K562 (cell line): Measurements from ENCODE around the gene RERE. TPM values are rescaled to one million over a fixed set of nuclear protein-coding genes. Genes with fewer than 3 reads are reported as not detected.

Experiments used
- ATAC-seq: fragments of 200-7000 bp; cut with Tn5 transposase; 3 replicates; pipeline ENCODE4 v1.9.1; 2020; ENCODE audit warnings: moderate library complexity
- BruUV-seq: library from RNA; stranded (reverse); fragments of 400-500 nt; replicated peaks from 2 replicates; lab custom pipeline; 2021; lab: Mats Ljungman, UMichigan
- CTCF ChIA-PET: fragments of 300-600 bp; formaldehyde crosslinking; extraction: SDS; loops from one replicate; lab custom pipeline; 2021; ENCODE audit warnings: low intra/inter-chr PET ratio; lab: Yijun Ruan, JAX
- POLR2A ChIA-PET: fragments of 300-600, 350-650 bp; sonication (Branson Sonifier 250); formaldehyde crosslinking; extraction: SDS; loops from one replicate; lab custom pipeline; 2021; ENCODE audit warnings: antibody characterized with exemption, inconsistent platforms; lab: Yijun Ruan, JAX
- DNase-seq, 4 experiments: peaks; one replicate each; pipeline versions ENCODE4 v3.0.0 to v3.0.0-alpha.2; 2011 to 2018; ENCODE audit warnings: low spot score in 3 of 4, mixed read lengths in 3 of 4; ENCODE audit errors: extremely low read depth in 1 of 4
- FAIRE-seq: peaks from 2 replicates; lab custom pipeline; 2011; peaks lifted over from hg19 to GRCh38; lab: Jason Lieb, UNC
- H2AFZ ChIP-seq: 2 replicates; pipeline ENCODE4 v1.6.0; 2011; ENCODE audit warnings: low read depth, low read length, control low read depth, inconsistent platforms
- H3K27ac ChIP-seq: fragments of 200-600 bp; 3 replicates; pipeline ENCODE4 v1.8.0; 2011; ENCODE audit warnings: low read depth, mild to moderate bottlenecking, control low read depth, inconsistent platforms, low read length, moderate library complexity, mixed read lengths; ENCODE audit errors: extremely low read depth
- H3K27me3 ChIP-seq, 2 experiments: fragments of 300-600 bp in 1 of 2; 2 replicates in 1 of 2; 3 replicates in 1 of 2; pipeline versions ENCODE4 v1.6.0 to v1.8.0; 2011; ENCODE audit warnings: inconsistent platforms in 2 of 2, low read length in 2 of 2, mild to moderate bottlenecking in 1 of 2, mixed read lengths in 1 of 2, moderate library complexity in 1 of 2; ENCODE audit not compliant: control insufficient read depth in 2 of 2, insufficient read depth in 2 of 2
- H3K36me3 ChIP-seq: fragments of 300-600 bp; 3 replicates; pipeline ENCODE4 v1.8.0; 2011; ENCODE audit warnings: mild to moderate bottlenecking, low read length, inconsistent platforms; ENCODE audit not compliant: control insufficient read depth, insufficient read depth
- H3K4me1 ChIP-seq, 2 experiments: fragments of 200-600 bp in 1 of 2; replicated peaks in 1 of 2; 2 replicates in 1 of 2; 3 replicates in 1 of 2; pipeline versions ENCODE4 v1.5.1 to v1.8.0; 2011; ENCODE audit warnings: inconsistent platforms in 2 of 2, low read length in 2 of 2, mild to moderate bottlenecking in 1 of 2, mixed read lengths in 1 of 2, moderate library complexity in 1 of 2; ENCODE audit not compliant: control insufficient read depth in 2 of 2, insufficient read depth in 2 of 2
- H3K4me2 ChIP-seq: 2 replicates; pipeline ENCODE4 v1.6.1; 2011; ENCODE audit warnings: low read length, control low read depth, inconsistent platforms, mixed read lengths; ENCODE audit not compliant: insufficient read depth
- H3K4me3 ChIP-seq: fragments of 200-600 bp; sonication (generic), shearing (Covaris generic); 2 replicates; pipeline ENCODE4 v1.5.1; 2016; ENCODE audit warnings: control low read depth, inconsistent platforms
- H3K79me2 ChIP-seq: fragments of 200-600 bp; 3 replicates; pipeline ENCODE4 v1.8.0; 2011; ENCODE audit warnings: low read length, inconsistent platforms; ENCODE audit not compliant: control insufficient read depth, insufficient read depth
- H3K9ac ChIP-seq, 2 experiments: 2 replicates each; pipeline versions ENCODE4 v1.6.0 to v1.6.1; 2011; ENCODE audit warnings: low read depth in 2 of 2, low read length in 2 of 2, control low read depth in 1 of 2, inconsistent platforms in 1 of 2, mild to moderate bottlenecking in 1 of 2, mixed read lengths in 1 of 2; ENCODE audit not compliant: insufficient read depth in 1 of 2
- H3K9me1 ChIP-seq: one replicate; pipeline ENCODE4 v1.6.0; 2011; ENCODE audit warnings: inconsistent platforms, mild to moderate bottlenecking, low read length, moderate library complexity; ENCODE audit not compliant: control insufficient read depth, insufficient read depth
- H3K9me3 ChIP-seq: replicated peaks from 2 replicates; pipeline ENCODE4 v1.5.1; 2011; ENCODE audit warnings: low read depth, low read length, inconsistent platforms; ENCODE audit not compliant: control insufficient read depth, insufficient read depth
- H4K20me1 ChIP-seq: replicated peaks from 2 replicates; pipeline ENCODE4 v1.6.1; 2011; ENCODE audit warnings: low read length, inconsistent platforms, mixed read lengths; ENCODE audit not compliant: control insufficient read depth, insufficient read depth
- MEIS2 ChIP-seq: fragments of 450-650 bp; IDR thresholded peaks from 2 replicates; pipeline ENCODE4 v1.6.1; 2014; ENCODE audit warnings: mild to moderate bottlenecking; ENCODE audit not compliant: partially characterized antibody
- MYBL2 ChIP-seq, 2 experiments: fragments of 450-650 bp in 1 of 2; sonication (generic) in 1 of 2; formaldehyde crosslinking in 1 of 2; IDR thresholded peaks; 2 replicates each; pipeline versions ENCODE4 v1.6.1 to v1.8.1; 2017 to 2022; ENCODE audit warnings: borderline replicate concordance in 1 of 2, inconsistent platforms in 1 of 2, low read depth in 1 of 2, mild to moderate bottlenecking in 1 of 2, missing genetic modification reagents in 1 of 2, moderate library complexity in 1 of 2
- PBX2 ChIP-seq, 2 experiments: IDR thresholded peaks in 1 of 2; conservative IDR thresholded peaks in 1 of 2; 2 replicates each; pipeline ENCODE4 v1.6.1; 2016; ENCODE audit warnings: low read depth in 2 of 2, mild to moderate bottlenecking in 1 of 2, missing compliant biosample characterization in 1 of 2, missing genetic modification characterization in 1 of 2, moderate library complexity in 1 of 2
- SP2 ChIP-seq: IDR thresholded peaks from 2 replicates; pipeline ENCODE4 v1.6.1; 2011; ENCODE audit warnings: mild to moderate bottlenecking, low read depth, low read length, moderate library complexity; ENCODE audit not compliant: poor library complexity, severe bottlenecking; ENCODE audit errors: extremely low read depth
- WGBS: fragments of 100-300 bp; shearing (Covaris generic); methylation state at CpG from one replicate; pipeline ENCODE4 v1.1.6; 2016; ENCODE audit warnings: low coverage, mixed read lengths; ENCODE audit not compliant: insufficient coverage; ENCODE audit errors: missing lambda C conversion rate; 5-methylcytosine and 5-hydroxymethylcytosine counted together
- in situ Hi-C: fragments of 300-500 bp; cut with MboI; formaldehyde crosslinking; loops from 4 replicates; pipeline ENCODE4 v1.15.0; 2018; ENCODE audit warnings: inconsistent platforms, mixed read lengths
- intact Hi-C: fragments of 100-400 bp; cut with micrococcal nuclease; formaldehyde crosslinking; loops from 2 replicates; pipeline ENCODE4 v1.14.2; 2022
- polyA plus RNA-seq, 8 experiments: library from polyadenylated mRNA; depleted of rRNA in 4 of 8; stranded (reverse) in 5 of 8; unstranded in 3 of 8; fragments of >200 nt; fragmentation: Nextera tagmentation in 2 of 8; fragmentation: Illumina TruSeq in 1 of 8; extraction: Ambion mirVana in 2 of 8; extraction: Trizol in 1 of 8; gene quantifications; 2 replicates each; pipeline versions ENCODE4 v1.2.1 to v1.2.3, GENCODE V29; 2011 to 2014; ENCODE audit warnings: inconsistent platforms in 1 of 8, missing spikeins in 1 of 8
- total RNA-seq, 7 experiments: library from RNA; depleted of rRNA in 6 of 7; stranded (reverse); fragments of >200 nt in 6 of 7; fragmentation: Illumina TruSeq in 2 of 7; extraction: Trizol in 2 of 7; gene quantifications; 2 replicates each; pipeline versions ENCODE4 v1.2.1 to v1.2.3, GENCODE V29; 2011 to 2021; ENCODE audit warnings: low replicate concordance in 1 of 7

Gene RERE
- total and polyA plus RNA-seq, 9 of the 15 experiments (the other 6 are each of a cell fraction or from before 2014, with no cell fraction given): 3.0 to 51.5 (median 13.4) TPM

- H3K9ac ChIP-seq: no peak overlapping the region
- H3K4me3 ChIP-seq: no peak overlapping the region
- in situ Hi-C loops (no loop called here), intact Hi-C loops (no loop called here)
- no peaks in the 10 kb centered on the region for H3K27me3 ChIP-seq
- peaks cover 4% of the 10 kb centered on the region for H3K9me1 ChIP-seq
- BruUV-seq: no TSS peak
- H3K27ac ChIP-seq: no peak overlapping the region
- DNase-seq: peak in 1 of 4 experiments; percentile 33
- 36% methylated on average over 2 of the region's 2 CpGs for WGBS
- POLR2A ChIA-PET: interaction anchor here (0.8 kb wide), 1 partner anchor 29 kb away, joined by 3 read pairs; no protein-coding TSS in a partner anchor
- H3K36me3 ChIP-seq: no peaks in the 10 kb centered on the region; the same call in 2 of the 3 replicates
- H3K4me2 ChIP-seq: peak overlapping the region; percentile 13; the same call in 1 of the 2 replicates
- peaks cover 48% of the 10 kb centered on the region for H4K20me1 ChIP-seq
- peaks cover 8 to 72% of the 10 kb centered on the region in 2 experiments; a peak in 4 of 5 replicates for H3K4me1 ChIP-seq
- TF ChIP-seq PBX2 (CRISPR knock-in tag; IDR thresholded peaks at IDR 0.05; ENCODE audit: low read depth) (no peak), PBX2 (tag; conservative IDR thresholded peaks at IDR 0.05; ENCODE audit: low read depth) (0 out of 2 replicates have a peak, but pooled peaks have one; percentile 45), SP2 (no peak), MYBL2 (IDR thresholded peaks at IDR 0.05; ENCODE audit: low read depth) (no peak), MYBL2 (CRISPR knock-in tag; IDR thresholded peaks at IDR 0.05; ENCODE audit: borderline replicate concordance) (no peak), MEIS2 (peak; percentile 16)
- TF ChIP-seq, all 486 proteins: peak for 2
- CTCF ChIA-PET: no interaction called here
- FAIRE-seq (peak; percentile 15), ATAC-seq (peak; percentile 15; the same call in 2 of the 3 replicates)
- Histone ChIP-seq H3K9me3 (no peaks in the 10 kb centered on the region), H3K79me2 (peaks cover 95% of the 10 kb centered on the region), H2AFZ (no peak overlapping the region)
Measured at GRCh38 chr1:8665833-8666232, 151.6 kb downstream of the RERE start.
